ENCODE measurements around the gene PFN1.
"Not testable (repeated sequence)": the region's sequence is repeated elsewhere in the genome, so short reads cannot be mapped to it uniquely, and the experiment has no call there.

Gene PFN1

DNA sequence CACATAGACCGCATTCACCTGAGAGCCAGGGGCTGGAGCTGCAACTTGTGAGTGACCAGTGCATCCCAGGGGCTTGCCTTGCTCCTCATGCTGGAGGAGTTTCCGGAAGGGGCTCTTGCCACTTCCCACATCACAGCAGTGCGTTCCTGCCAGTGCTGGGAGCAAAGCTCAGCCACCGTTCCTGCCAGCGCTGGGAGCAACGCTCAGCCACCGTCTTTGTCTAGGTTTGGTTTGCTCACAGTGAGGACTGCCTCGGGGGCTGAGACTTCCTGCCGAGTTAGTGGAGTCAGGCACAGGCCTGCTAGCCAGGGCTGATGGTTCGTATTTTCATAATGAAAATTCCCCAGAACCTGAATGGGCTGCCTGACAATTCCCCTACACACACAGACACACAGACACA lies 40.0 kb downstream of the PFN1 start:
- Histone ChIP-seq H3K27me3 (ENCODE audit: control insufficient read depth in 1 of 2, insufficient read depth in 2 of 2, low read length in 2 of 2) (peaks cover 0 to 5% of the 10 kb centered on the region in 2 donors), H3K27ac (ENCODE audit: low read depth, low read length) (no peak overlapping the region), H3K9ac (ENCODE audit: low read length) (no peak overlapping the region), H3K9me3 (ENCODE audit: low read length) (no peaks in the 10 kb centered on the region), H3K36me3 (ENCODE audit: insufficient read depth, low read length) (no peaks in the 10 kb centered on the region), H3K4me3 (ENCODE audit: low read depth in 1 of 2, low read length in 2 of 2) (no peak overlapping the region), H3K4me1 (ENCODE audit: insufficient read depth, low read length) (peaks cover 14% of the 10 kb centered on the region)

DNA sequence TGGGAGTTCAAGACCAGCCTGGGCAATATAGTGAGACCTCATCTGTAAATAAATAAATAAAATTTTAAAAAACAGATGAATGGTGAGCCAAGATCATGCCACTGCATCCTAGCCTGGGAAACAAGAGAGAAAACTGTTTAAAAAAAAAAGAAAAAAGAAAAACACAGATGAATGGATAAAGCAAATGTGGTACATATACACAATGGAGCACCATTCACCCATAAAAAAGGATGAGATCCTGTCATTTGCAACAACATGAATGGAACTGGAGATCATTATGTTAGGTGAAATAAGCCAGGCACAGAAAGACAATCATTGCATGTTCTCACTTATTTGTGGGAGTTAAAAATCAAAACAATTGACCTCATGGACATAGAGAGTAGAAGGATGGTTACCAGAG lies 41.7 kb downstream of the PFN1 start:
- H3K4me3 ChIP-seq (ENCODE audit: low read depth in 1 of 2, low read length in 2 of 2); H3K27me3 ChIP-seq (ENCODE audit: control insufficient read depth in 1 of 2, insufficient read depth in 2 of 2, low read length in 2 of 2); H3K9ac ChIP-seq (ENCODE audit: low read length); H3K27ac ChIP-seq (ENCODE audit: low read depth, low read length); H3K36me3 ChIP-seq (ENCODE audit: insufficient read depth, low read length); H3K9me3 ChIP-seq (ENCODE audit: low read length): not testable (repeated sequence)
- peaks cover 14% of the 10 kb centered on the region for H3K4me1 ChIP-seq (ENCODE audit: insufficient read depth, low read length)

DNA sequence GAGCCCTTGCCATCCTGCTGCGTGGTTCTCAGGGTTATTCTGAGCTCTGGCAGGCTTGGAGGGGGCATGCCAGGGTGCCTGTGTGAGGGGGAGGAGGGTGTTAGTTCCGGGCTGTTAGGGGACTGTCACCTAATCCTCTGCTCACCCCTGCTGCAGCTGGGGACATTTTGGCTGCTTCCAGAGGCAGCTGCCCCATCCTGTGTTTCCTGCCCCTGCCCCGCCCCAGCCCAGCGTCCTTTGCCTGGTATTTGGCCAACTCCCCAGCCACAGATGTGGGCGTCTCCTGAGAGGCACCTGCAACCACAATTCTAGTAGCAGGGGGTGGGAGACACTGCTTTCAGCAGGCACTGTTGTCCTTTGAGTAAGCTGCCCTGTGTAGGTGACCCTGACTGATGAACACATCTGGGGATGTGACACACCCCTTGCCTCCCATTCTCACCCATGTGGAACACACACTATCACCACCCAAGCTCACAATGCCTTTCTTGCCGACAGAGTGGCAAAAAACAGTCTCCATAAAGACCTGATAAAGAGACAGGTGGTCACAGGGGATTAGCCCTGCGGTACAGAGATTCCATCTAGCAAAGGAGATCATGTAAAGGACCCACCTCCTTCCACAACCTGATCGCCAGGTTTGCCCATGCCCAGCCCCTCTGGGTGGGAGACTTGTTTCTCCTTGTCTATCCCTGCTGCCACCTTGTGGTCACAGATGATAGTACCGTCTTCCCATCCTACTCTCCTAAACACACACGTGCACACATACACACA lies 45.1 kb downstream of the PFN1 start, which contains the start of gene CHRNE:
TSS of gene CHRNE (minus strand) at position 48 of the 768 bp plus-strand sequence. CDS start at position 13, 35 bp downstream.
- H3K4me1 ChIP-seq (ENCODE audit: insufficient read depth, low read length), result peaks cover 11% of the 10 kb centered on the region
- no peaks in the 10 kb centered on the region for H3K36me3 ChIP-seq (ENCODE audit: insufficient read depth, low read length)
- no peaks in the 10 kb centered on the region for H3K9me3 ChIP-seq (ENCODE audit: low read length)
- no peak within 1 kb of the TSS for H3K9ac ChIP-seq (ENCODE audit: low read length)
- no peak within 1 kb of the TSS for H3K27ac ChIP-seq (ENCODE audit: low read depth, low read length)
- no peak within 1 kb of the TSS for H3K4me3 ChIP-seq (ENCODE audit: low read depth in 1 of 2, low read length in 2 of 2)
- peaks cover 11 to 35% of the 10 kb centered on the region in 2 donors for H3K27me3 ChIP-seq (ENCODE audit: control insufficient read depth in 1 of 2, insufficient read depth in 2 of 2, low read length in 2 of 2)

DNA sequence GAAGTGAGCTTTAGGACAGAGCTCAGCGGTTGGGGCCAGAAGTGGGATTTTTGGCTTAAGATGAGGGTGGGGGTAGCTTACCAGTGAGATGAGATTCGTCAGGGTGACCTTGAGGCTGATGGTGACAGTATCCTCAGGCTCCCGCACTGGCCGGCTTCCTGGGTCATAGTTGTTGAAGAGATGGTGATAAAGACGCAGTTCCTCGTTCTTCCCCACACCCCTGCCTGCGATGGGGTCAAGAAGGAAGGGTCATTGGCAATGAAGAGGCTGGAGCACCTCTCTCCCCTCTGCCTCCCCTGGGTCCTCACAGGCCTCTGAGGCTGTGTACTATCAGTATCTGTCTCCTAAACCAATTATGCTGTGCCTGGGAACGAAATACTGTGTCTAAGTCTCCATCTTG lies 45.8 kb downstream of the PFN1 start:
- H3K4me3 ChIP-seq (ENCODE audit: low read depth in 1 of 2, low read length in 2 of 2), result no peak overlapping the region
- H3K36me3 ChIP-seq (ENCODE audit: insufficient read depth, low read length), result no peaks in the 10 kb centered on the region
- peaks cover 11 to 35% of the 10 kb centered on the region in 2 donors for H3K27me3 ChIP-seq (ENCODE audit: control insufficient read depth in 1 of 2, insufficient read depth in 2 of 2, low read length in 2 of 2)
- H3K9me3 ChIP-seq (ENCODE audit: low read length), result no peaks in the 10 kb centered on the region
- no peak overlapping the region for H3K27ac ChIP-seq (ENCODE audit: low read depth, low read length)
- H3K9ac ChIP-seq (ENCODE audit: low read length), result no peak overlapping the region
- peaks cover 11% of the 10 kb centered on the region for H3K4me1 ChIP-seq (ENCODE audit: insufficient read depth, low read length)

DNA sequence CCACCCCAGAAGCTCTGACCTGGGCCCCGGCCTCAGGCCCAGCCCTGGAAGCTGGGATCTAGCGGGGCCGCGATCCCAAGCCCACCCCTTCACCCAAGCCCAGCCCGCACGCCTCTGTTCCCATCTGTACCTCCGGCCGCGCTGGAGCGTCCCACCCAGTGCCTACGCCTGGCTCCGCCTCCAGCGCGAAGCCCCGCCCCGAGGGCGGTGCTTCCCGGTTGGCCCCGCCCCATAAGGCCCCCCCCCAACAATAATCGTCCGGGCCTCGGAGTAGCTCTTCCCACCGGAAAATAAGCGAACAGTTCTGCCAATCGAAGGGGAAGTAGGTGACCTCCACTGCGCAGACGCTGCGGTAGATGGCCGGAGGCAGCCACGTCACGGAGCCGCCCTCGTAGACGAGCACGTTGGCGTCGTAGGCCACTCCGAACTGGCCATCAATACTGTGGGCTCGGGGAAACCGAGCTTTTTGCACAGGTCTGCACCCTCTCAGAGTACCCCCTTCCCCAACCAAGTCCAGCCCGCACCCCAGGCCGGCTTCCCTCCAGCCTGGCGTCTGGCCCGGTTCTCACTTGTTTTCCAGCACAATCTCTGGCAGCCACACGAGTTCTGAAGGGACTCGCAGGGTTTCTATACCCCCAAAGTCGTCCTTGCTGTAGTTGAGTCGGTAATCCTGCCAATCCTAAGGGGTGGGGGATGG lies 46.5 kb downstream of the PFN1 start:
- Histone ChIP-seq H3K4me1 (ENCODE audit: insufficient read depth, low read length) (peaks cover 11% of the 10 kb centered on the region), H3K9me3 (ENCODE audit: low read length) (no peaks in the 10 kb centered on the region), H3K27ac (ENCODE audit: low read depth, low read length) (no peak overlapping the region), H3K4me3 (ENCODE audit: low read depth in 1 of 2, low read length in 2 of 2) (no peak overlapping the region), H3K9ac (ENCODE audit: low read length) (no peak overlapping the region), H3K27me3 (ENCODE audit: control insufficient read depth in 1 of 2, insufficient read depth in 2 of 2, low read length in 2 of 2) (peaks cover 11 to 35% of the 10 kb centered on the region in 2 donors), H3K36me3 (ENCODE audit: insufficient read depth, low read length) (no peaks in the 10 kb centered on the region)

DNA sequence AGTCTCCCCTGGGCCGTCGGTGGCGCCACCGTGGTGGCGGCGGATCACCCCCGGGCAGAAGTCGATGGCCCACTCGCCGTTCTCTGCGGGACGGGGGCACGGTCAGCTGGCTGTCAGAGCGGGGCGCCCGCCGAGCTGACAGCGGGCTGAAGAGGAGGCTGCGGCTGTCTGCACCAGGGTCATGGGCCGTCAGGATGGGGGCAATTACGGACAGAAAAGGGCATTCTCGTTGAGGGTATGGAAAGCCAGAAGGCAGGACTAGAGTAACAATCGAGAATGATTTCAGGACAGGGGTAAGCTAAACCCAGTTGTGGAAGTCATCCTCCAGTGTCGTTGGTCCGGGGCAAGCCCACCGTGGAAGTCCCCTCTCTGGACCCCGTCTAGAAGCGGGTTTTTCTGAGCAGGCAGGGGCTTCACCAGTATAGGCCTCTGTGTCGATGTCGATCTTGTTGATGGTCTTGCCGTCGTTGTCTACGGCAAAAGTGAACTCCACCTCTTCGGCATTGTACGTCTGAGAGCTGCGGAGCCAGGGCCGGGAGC lies 47.2 kb downstream of the PFN1 start:
- H3K4me3 ChIP-seq (ENCODE audit: low read depth in 1 of 2, low read length in 2 of 2), result no peak overlapping the region
- H3K4me1 ChIP-seq (ENCODE audit: insufficient read depth, low read length), result peaks cover 11% of the 10 kb centered on the region
- H3K36me3 ChIP-seq (ENCODE audit: insufficient read depth, low read length), result peaks cover 4% of the 10 kb centered on the region
- no peak overlapping the region for H3K9ac ChIP-seq (ENCODE audit: low read length)
- no peak overlapping the region for H3K27ac ChIP-seq (ENCODE audit: low read depth, low read length)
- peaks cover 11 to 35% of the 10 kb centered on the region in 2 donors for H3K27me3 ChIP-seq (ENCODE audit: control insufficient read depth in 1 of 2, insufficient read depth in 2 of 2, low read length in 2 of 2)
- no peaks in the 10 kb centered on the region for H3K9me3 ChIP-seq (ENCODE audit: low read length)

DNA sequence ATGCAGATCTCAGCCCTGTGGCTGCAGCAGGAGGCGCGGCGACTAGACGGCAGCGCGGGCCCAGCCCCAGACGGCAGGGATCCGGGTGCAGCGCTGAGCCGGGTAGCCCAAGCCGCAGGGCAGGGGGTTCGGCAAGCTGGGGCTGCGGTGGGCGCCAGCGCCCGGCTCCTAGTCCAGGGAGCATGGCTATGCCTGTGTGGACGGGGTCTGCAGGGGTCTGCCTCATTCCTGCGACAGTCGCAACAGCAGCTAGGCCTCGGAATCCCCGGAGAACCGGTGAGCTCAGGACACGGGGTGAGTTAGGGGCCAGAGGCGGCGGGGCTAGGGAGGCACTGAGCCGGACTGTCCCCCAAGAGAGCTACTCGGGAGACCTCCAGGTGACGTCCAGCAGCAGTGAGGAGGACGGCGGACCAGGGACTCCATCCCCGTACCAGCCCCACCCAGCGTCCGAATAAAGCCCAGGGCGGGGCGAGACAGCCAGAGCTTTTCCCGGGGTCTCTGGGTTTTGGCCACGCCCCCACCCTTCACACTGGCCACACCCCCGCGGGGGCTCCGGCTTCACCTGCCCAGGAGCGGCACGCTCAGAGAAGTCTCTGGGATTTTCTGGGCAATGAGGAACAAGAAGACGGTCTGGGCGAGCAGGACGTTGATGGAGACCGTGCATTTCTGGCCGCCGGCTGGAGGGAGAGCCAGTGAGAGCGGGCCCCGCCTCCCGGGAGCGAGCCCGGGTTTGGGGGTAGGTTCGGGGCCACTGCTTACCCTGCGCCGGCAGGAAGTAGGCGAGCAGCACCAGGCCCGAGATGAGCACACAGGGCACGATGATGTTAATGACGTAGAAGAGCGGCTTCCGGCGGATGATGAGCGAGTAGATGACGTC lies 47.9 kb downstream of the PFN1 start:
- Histone ChIP-seq H3K9ac (ENCODE audit: low read length) (no peak overlapping the region), H3K27ac (ENCODE audit: low read depth, low read length) (no peak overlapping the region), H3K4me1 (ENCODE audit: insufficient read depth, low read length) (peaks cover 11% of the 10 kb centered on the region), H3K36me3 (ENCODE audit: insufficient read depth, low read length) (peaks cover 10% of the 10 kb centered on the region), H3K27me3 (ENCODE audit: control insufficient read depth in 1 of 2, insufficient read depth in 2 of 2, low read length in 2 of 2) (peaks cover 11 to 35% of the 10 kb centered on the region in 2 donors), H3K4me3 (ENCODE audit: low read depth in 1 of 2, low read length in 2 of 2) (peak overlapping the region in 1 of 2 donors; percentile 23), H3K9me3 (ENCODE audit: low read length) (no peaks in the 10 kb centered on the region)

DNA sequence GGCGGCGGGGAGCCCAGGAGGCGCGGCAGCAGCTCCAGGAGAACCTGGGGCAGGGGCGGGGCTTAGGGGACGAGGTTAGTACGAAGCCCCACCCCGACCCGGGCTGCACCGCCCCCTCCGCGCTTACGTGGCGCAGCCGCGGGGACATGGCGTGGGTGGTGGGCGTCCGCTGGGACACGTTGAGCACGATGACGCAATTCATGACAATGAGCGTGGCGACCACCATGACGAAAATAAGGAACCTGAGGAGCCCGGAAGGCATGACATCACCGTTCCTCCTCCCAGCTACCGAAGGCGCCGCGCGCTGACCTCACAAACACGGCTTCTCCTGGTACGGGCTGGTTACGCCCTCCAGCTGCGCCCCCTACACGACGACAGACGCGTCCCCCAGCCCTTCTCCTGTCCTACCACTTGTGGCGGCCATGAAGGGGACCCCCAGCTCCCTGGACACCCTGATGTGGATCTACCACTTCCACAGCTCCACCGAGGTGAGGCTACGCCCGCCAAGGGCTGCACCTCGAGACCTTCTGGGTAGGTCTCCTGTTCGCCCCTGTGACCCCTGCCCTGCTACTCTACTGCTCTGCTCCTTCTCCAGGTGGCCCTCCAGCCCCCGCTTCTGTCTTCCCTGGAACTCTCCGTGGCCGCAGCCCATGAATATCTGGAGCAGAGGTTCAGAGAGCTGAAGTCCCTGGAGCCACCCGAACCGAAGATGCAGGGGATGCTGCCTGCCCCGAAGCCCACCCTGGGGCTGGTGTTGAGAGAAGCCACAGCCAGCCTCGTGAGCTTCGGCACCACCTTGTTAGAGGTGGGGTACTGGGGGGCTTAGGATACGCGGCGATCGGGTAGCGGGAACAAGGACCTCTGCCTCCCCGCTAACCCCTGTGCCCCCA lies 48.7 kb downstream of the PFN1 start, which contains the start of gene C17orf107:
TSS of gene C17orf107 (plus strand) at position 196 of the 890 bp plus-strand sequence. CDS start at position 423, 227 bp downstream.
- Histone ChIP-seq H3K9me3 (ENCODE audit: low read length) (no peaks in the 10 kb centered on the region), H3K27me3 (ENCODE audit: control insufficient read depth in 1 of 2, insufficient read depth in 2 of 2, low read length in 2 of 2) (peaks cover 11 to 35% of the 10 kb centered on the region in 2 donors), H3K36me3 (ENCODE audit: insufficient read depth, low read length) (peaks cover 19% of the 10 kb centered on the region), H3K27ac (ENCODE audit: low read depth, low read length) (no peak within 1 kb of the TSS), H3K4me1 (ENCODE audit: insufficient read depth, low read length) (peaks cover 11% of the 10 kb centered on the region), H3K4me3 (ENCODE audit: low read depth in 1 of 2, low read length in 2 of 2) (peak within 1 kb of the TSS in 1 of 2 donors; percentile 23), H3K9ac (ENCODE audit: low read length) (no peak within 1 kb of the TSS)

DNA sequence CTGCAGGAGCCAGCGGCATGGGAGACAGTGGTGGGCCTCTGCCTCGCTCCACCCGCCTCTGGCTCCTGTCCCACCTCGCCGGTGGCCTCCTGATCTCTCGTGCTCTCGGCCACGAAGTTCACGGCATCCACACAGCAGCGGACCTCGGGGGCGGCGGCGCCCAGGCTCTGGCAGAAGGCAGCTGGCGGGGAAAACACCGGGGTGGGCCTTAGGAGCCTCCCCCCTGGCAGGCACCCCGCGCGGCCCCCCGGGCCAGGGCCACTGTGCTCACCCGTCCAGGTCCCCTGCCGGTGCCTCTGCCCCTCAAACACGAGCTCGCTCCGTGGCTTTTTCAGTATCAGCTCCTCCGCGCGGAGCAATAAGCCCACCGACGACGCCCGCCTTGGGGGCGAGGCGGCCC lies 49.4 kb downstream of the PFN1 start:
- peaks cover 24% of the 10 kb centered on the region for H3K36me3 ChIP-seq (ENCODE audit: insufficient read depth, low read length)
- no peak overlapping the region for H3K27ac ChIP-seq (ENCODE audit: low read depth, low read length)
- peak overlapping the region in 1 of 2 donors; percentile 23 for H3K4me3 ChIP-seq (ENCODE audit: low read depth in 1 of 2, low read length in 2 of 2)
- peaks cover 11 to 32% of the 10 kb centered on the region in 2 donors for H3K27me3 ChIP-seq (ENCODE audit: control insufficient read depth in 1 of 2, insufficient read depth in 2 of 2, low read length in 2 of 2)
- H3K4me1 ChIP-seq (ENCODE audit: insufficient read depth, low read length), result peaks cover 11% of the 10 kb centered on the region
- no peaks in the 10 kb centered on the region for H3K9me3 ChIP-seq (ENCODE audit: low read length)
- H3K9ac ChIP-seq (ENCODE audit: low read length), result no peak overlapping the region

DNA sequence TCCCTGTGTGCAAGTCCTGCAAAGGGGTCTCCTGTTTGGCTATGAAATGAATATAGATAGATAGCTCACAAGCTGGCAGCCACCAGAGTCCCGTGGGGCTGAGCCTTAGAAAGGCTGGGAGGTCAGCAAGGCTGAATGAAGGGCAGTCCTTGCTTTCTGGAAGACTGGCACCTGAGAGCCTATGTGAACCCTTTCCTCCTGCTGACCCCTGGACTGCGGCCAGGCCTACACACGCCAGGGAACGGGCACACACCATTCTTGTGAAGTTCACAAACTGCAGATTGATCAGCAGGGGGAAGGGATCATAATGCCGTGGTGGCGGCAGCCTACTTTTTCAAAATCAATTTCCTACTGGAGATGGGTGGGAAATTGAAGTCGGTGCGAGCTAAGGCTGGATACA lies 50.0 kb downstream of the PFN1 start:
- Histone ChIP-seq H3K9ac (ENCODE audit: low read length) (no peak overlapping the region), H3K27me3 (ENCODE audit: control insufficient read depth in 1 of 2, insufficient read depth in 2 of 2, low read length in 2 of 2) (peaks cover 11 to 30% of the 10 kb centered on the region in 2 donors), H3K27ac (ENCODE audit: low read depth, low read length) (no peak overlapping the region), H3K4me1 (ENCODE audit: insufficient read depth, low read length) (peaks cover 11% of the 10 kb centered on the region), H3K36me3 (ENCODE audit: insufficient read depth, low read length) (peaks cover 29% of the 10 kb centered on the region), H3K4me3 (ENCODE audit: low read depth in 1 of 2, low read length in 2 of 2) (no peak overlapping the region), H3K9me3 (ENCODE audit: low read length) (no peaks in the 10 kb centered on the region)

Measured in muscle layer of colon (tissue), 2 donors.